Hematopoietic multipotent progenitor cell treated with erythropoietin and hydrocortisone succinate and interleukin-3 and kit ligand, for 17 days (in vitro differentiated cells): ENCODE results near the gene PRRT2.
A peak's percentile ranks its signal among the peaks of the same experiment; 100 is the strongest.

Experiments used
- DNase-seq: peaks from one replicate; pipeline ENCODE4 v3.0.0-alpha.2; 2015; ENCODE audit warnings: low spot score

PRRT2 gene

GRCh38 chr16:29862383-29862883, 50.4 kb downstream of the PRRT2 start:
- peak; percentile 56 for DNase-seq

DNA sequence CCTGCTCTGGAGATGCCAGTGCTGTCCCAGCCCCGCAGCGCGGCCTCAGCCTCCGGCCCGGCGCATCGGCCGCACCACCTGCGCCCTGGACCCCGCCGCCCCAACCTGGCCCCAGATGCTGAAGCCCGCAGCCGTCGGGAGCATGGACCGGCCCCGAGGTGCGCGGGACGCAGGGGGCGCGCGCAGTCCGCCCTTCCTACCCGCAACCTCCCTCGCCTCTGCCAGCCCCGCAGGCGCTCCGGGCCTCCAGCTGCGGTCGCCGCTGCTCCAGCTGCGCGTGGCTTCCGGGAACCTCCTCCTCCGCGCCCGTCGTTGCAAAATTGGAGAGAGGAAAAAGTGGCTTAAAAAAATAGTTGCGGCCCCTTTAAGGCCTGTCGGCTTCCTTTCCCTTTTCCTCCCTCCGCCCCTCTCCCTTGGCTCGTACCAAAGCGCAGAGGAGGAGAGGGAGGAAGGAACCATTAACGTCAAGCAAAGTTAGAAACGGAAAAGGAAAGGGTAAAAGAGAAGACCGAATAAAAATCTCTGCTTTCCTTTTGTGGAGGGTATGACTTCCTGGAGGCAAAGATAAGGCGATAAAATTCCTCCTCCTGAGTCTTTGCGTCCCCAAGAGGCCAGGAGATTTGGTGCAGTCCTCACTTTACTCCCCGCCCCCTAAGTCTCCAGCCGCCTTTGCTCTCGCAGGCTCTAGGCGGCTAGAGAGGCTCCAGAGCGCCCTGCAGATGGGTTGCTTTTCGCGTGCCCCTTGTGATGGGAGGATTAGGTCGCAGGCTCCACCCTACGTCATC, 51.1 kb downstream of the PRRT2 start, which contains the start of gene CDIPT:
Gene CDIPT (minus strand): TSS at position 343 of the 785 bp plus-strand sequence. CDS start 369 bp downstream, outside the sequence.
- DNase-seq: peak; percentile 99

DNA sequence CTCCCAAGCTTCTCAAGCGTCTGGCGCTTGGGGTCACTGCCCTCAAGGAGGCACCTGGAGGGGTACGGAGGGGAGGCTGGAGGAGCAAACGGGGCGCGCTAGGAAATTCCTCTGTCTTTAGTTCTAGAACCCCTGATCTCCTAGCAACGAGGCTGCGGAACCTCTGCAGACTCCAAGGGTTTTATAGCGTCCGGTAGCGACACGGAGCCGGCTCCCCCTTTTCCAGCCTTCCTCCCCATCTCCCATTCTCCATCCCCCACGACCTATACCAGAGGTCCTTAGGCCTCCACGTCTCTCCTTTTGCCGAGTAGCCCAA, 51.6 kb downstream of the PRRT2 start:
- no peak for DNase-seq

- DNase-seq: no peak
These were observed 52.2 kb downstream of the PRRT2 start for GRCh38 chr16:29864205-29864604.
